Measurements from ENCODE around the gene NKX6-2. TPM values are rescaled to one million over a fixed set of nuclear protein-coding genes. Genes with fewer than 3 reads are reported as not detected.

The NKX6-2 gene
- total RNA-seq: not detected

GRCh38 chr10:132785723-132786475 lies at the start of gene NKX6-2:
Gene NKX6-2 (minus strand): TSS chr10:132786147. CDS start chr10:132785948, 199 bp downstream.
- intact Hi-C loops (cut with DNase I): loop anchor here (10.0 kb wide), 1 partner anchor 131 kb away; no protein-coding TSS in a partner anchor
- no CpG with 5 or more reads among the region's 119 CpGs for WGBS
- Histone ChIP-seq H3K27ac (replicated peaks in 1 of 4) (no peak within 1 kb of the TSS), H3K4me1 (peaks cover 21 to 50% (median 45%) of the 10 kb centered on the region in 4 donors), H3K27me3 (peaks cover 0 to 75% (median 54%) of the 10 kb centered on the region in 4 donors), H3K9me3 (peaks cover 0 to 8% (median 4%) of the 10 kb centered on the region in 4 donors), H3K4me3 (peak within 1 kb of the TSS; percentile 34 to 44 (median 40)), H3K36me3 (peaks cover 19 to 31% (median 28%) of the 10 kb centered on the region in 4 donors)
- TF ChIP-seq POLR2A (IDR thresholded peaks at IDR 0.05; ENCODE audit: low read depth) (no peak), EP300 (IDR thresholded peaks at IDR 0.05) (no peak), CTCF (IDR thresholded peaks at IDR 0.05) (no peak), POLR2AphosphoS5 (IDR thresholded peaks at IDR 0.05) (no peak)
- DNase-seq (ENCODE audit: extremely low spot score): no peak

GRCh38 chr10:132834891-132835847 lies 49.2 kb upstream of the NKX6-2 start:
- Histone ChIP-seq H3K4me3 (no peak overlapping the region), H3K36me3 (no peaks in the 10 kb centered on the region), H3K9me3 (no peaks in the 10 kb centered on the region), H3K27me3 (peaks cover 0 to 68% (median 14%) of the 10 kb centered on the region in 4 donors), H3K4me1 (peaks cover 0 to 12% (median 4%) of the 10 kb centered on the region in 4 donors), H3K27ac (replicated peaks in 1 of 4) (no peak overlapping the region)
- TF ChIP-seq POLR2A (IDR thresholded peaks at IDR 0.05; ENCODE audit: low read depth) (no peak), POLR2AphosphoS5 (IDR thresholded peaks at IDR 0.05) (no peak), CTCF (IDR thresholded peaks at IDR 0.05) (no peak), EP300 (IDR thresholded peaks at IDR 0.05) (no peak)
- DNase-seq (ENCODE audit: extremely low spot score): no peak
- 71% methylated on average over 6 of the region's 25 CpGs for whole genome bisulfite sequencing
- intact Hi-C loops (cut with DNase I): loop anchor here (5.0 kb wide), 1 partner anchor 482 kb away; no protein-coding TSS in a partner anchor

- peaks cover 0 to 69% (median 14%) of the 10 kb centered on the region in 4 donors for H3K27me3 ChIP-seq
Observed at GRCh38 chr10:132834311-132834761, 48.4 kb upstream of the NKX6-2 start.

More at GRCh38 chr10:132834311-132834761, 48.4 kb upstream of the NKX6-2 start:
- H3K27ac ChIP-seq (replicated peaks in 1 of 4): no peak overlapping the region
- no peak for DNase-seq (ENCODE audit: extremely low spot score)
- intact Hi-C loops (cut with DNase I): no loop called here
- H3K4me3 ChIP-seq: no peak overlapping the region
- TF ChIP-seq CTCF (IDR thresholded peaks at IDR 0.05): no peak
- no peak for TF ChIP-seq POLR2A (IDR thresholded peaks at IDR 0.05; ENCODE audit: low read depth)
- TF ChIP-seq EP300 (IDR thresholded peaks at IDR 0.05): no peak
- no peak for TF ChIP-seq POLR2AphosphoS5 (IDR thresholded peaks at IDR 0.05)
- H3K4me1 ChIP-seq: peaks cover 0 to 12% (median 4%) of the 10 kb centered on the region in 4 donors
- no peaks in the 10 kb centered on the region for H3K36me3 ChIP-seq
- H3K9me3 ChIP-seq: no peaks in the 10 kb centered on the region
- WGBS: 84% methylated on average over 9 of the region's 18 CpGs
